ENCODE results near the gene CEP19.
A peak's percentile ranks its signal among the peaks of the same experiment; 100 is the strongest.
"Not testable (repeated sequence)": the region's sequence is repeated elsewhere in the genome, so short reads cannot be mapped to it uniquely, and the experiment has no call there.

CEP19 gene, protein sequence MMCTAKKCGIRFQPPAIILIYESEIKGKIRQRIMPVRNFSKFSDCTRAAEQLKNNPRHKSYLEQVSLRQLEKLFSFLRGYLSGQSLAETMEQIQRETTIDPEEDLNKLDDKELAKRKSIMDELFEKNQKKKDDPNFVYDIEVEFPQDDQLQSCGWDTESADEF

DNA sequence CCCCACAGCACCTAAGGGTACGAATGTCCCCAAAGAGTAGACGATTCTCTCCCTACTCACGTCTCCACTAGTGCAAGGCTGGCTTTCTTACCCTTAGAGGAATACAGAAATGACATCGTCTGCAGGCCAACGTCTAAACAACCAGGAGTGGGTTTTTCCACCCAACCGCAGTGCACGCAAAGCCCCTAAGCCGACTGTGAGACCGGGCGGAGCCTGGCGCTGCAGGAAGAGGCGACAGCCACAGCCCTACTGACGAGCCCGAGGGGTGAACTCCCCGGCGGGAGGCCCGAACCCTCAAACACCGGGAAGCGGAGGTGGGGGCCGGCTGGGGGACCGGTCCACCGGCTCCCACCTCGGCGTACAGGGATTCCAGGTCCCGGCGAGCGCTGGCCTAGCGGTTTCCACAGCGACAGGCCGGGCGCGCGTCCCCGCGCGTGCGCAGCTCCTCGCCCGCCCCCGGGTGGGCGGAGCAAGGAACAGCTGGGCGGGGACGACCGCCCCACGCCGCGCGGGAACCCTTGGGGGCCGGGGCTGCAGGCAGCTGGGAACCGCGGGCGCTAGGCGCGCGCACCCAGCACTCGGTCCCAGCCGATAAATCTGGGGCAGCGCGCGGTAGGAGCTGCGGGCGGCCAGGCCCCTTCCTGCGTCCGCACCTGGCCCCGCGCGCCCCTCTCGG lies at the start of gene CEP19, which contains the start of gene PIGX:
CEP19 (minus strand) TSS at position 413 of the 676 bp plus-strand sequence. CDS start 3,593 bp downstream, outside the sequence.
PIGX (plus strand) TSS at position 540 of the 676 bp plus-strand sequence.
- DNase-seq (ENCODE audit: low read depth in 2 of 2) = peak; percentile 77 to 79

DNA sequence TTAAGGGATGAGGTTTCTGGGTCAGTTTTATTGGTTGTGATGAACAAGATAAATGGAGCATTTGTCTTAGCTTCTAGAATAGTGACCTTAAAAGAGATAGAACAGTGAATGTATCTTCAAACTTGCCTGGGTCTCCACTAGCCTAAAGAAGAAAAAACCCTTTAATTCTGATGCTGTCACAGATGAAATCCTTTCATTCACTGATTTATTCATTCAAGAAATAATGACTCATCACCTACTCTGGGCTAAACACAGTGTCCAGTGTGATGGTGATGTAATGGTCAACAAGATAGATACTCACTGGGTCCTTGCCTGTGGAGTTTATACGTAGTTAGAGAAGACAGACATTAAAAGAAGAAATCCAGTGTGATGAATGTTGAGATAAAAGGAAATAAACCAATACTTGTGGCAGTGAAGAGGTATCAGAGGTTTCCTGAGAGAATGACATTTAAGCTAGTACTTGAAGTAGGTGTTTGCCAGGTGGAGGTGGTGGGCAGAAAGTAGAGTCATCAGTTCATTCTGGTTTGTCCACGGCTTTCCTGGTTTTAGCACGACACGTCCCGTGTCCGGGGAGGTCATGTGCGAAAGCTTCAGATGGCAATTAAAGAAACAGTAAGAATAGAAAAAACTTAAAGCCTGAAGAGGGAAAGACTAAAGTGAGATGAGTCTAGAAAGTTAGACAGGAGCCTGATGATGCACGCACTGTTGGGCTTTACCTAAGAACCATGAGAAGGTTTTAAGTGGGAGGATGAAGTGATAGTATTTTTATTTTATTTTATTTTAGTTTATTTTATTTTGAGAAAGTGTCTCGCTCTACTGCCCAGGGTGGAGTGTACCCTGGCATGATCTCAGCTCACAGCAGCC lies 46.1 kb upstream of the CEP19 start:
- DNase-seq (ENCODE audit: low read depth in 2 of 2) = no peak

DNA sequence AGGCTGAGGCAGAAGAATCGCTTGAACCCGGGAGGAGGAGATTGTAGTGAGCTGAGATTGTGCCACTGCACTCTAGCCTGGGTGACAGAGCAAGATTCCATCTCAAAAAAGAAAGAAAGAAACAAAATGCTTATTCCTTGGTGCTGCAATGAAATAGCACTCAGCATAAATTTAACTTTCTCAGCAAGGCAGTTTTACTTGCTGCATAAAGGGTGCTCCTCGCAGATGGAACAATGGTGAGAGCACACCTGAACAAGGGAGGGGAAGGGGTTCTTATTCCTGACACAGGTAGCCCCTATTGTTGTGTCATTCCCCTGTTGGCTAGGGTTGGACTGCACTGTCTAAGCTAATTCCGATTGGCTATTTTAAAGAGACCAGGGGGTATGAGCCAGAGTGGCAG lies 44.7 kb upstream of the CEP19 start:
- DNase-seq (ENCODE audit: low read depth in 2 of 2) = no peak

DNA sequence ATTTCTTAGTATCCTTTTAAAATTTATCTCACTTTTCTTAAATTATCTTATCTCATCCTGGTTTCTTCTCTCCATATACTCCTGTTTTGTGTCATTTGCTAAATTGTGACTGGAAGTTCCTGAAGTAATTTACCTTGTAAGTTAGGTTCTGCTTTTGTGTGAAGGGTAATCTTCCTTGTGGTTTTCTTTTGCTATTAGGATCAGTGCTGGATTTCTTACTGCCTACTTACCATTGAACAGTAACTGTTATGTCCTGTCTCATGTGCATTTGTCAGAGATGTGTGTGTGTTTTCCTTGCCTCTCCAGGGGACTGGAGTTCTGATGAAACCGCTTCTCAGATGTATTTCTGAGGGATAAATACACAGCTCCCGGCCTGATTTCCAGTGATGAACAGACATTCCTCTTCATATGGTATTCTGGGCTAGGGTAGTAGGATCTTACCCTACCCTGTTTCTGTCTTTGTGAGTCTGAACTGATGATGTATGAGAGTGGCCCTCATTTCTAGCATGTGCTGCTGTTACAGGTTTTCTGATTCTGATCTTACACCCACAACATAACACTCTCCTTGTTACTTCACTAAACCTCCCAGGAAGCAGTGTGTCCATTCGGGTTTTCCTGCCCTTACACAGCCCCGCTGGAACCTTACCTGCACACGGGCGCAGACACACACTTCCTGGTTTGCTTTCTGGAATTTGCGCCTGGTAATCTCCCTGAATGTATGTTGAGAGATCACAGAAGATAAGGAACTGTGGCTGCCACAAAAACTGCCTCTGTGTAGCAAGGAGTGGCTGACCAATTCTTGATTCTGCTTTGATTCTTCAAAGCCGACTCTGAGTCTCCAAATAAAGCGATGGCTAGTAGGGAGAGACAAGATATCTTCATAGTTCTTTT lies 42.3 kb upstream of the CEP19 start:
- DNase-seq (ENCODE audit: low read depth in 2 of 2) = no peak

DNA sequence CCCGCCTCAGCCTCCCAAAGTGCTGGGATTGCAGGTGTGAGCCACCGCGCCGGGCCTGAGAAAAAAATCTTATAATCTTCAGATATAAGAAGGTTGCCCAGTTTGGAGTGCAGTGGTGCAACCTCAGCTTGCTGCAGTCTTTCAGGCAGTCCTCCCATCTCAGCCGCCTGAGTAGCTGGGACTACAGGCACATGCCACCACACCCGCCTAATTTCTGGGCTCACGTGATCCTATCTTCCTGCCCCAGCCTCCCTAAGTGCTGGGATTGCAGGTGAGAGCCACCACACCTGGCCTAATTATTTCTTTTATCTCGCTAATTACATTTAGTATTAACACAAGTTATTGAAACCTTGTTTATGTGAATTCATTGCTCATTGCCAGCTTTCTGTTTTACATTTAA lies 41.2 kb upstream of the CEP19 start:
- DNase-seq (ENCODE audit: low read depth in 2 of 2) = no peak

DNA sequence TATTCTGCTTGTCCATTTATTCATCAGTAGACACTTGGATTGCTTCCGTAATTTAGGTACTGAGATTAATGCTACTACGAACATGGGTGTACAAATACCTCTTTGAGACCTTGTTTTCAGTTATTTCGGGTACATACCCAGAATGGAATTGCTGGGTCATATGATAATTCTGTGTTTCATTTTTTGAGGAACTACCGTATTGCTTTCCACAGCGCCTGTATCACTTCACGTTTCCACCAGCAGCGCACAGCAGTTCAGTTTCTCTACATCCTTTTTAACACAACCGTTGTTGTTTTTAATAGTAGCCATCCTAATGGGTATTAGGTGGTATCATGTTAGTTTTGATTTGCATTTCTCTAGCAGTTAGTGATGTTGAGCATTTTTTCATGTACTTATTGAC lies 37.1 kb upstream of the CEP19 start:
- no peak for DNase-seq (ENCODE audit: low read depth in 2 of 2)

DNA sequence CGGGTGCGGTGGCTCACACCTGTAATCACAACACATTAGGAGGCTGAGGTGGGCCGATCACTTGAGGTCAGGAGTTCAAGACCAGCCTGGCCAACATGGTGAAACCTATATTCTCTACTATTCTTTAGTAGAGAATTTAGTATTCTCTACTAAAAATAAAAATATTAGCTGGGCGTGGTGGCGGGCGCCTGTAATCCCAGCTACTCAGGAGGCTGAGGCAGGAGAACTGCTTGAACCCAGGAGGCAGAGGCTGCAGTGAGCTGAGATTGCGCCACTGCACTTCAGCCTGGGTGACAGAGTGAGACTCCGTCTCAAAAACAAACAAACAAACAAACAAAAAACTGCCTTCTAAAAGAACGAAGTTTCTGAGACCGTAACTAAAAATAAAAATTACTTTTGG lies 31.5 kb upstream of the CEP19 start:
- not testable (repeated sequence) for DNase-seq (ENCODE audit: low read depth in 2 of 2)

DNA sequence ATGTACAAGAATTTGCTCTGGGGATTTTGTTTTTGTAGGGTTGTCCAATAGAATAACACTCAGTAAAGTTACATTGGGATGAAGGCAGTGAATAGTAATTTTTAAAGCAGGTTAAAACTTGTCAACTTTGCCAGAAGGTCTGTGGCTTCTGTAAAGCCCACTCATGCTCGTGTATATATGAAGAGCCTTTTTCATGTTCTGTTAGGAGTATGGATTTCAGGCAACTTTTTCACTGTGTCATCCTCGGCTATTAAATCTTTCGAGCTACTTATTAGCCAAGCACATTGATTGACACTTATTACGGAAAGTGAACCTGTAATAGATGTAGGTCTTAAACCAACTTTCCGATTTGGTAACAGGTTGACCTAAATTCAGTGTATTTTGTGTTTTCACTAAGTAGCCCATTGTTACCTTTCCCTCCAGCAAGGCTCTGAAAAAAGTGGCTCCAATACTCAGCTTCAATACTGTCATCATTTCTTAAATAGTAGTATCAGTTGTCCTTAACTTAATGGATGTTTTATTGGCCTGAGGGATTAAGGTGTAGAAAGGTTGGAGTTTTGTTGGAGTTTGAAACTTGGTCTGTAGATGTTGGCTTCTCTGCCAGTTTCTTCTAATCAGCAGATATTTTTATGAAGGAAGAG lies 29.3 kb upstream of the CEP19 start:
- no peak for DNase-seq (ENCODE audit: low read depth in 2 of 2)

DNA sequence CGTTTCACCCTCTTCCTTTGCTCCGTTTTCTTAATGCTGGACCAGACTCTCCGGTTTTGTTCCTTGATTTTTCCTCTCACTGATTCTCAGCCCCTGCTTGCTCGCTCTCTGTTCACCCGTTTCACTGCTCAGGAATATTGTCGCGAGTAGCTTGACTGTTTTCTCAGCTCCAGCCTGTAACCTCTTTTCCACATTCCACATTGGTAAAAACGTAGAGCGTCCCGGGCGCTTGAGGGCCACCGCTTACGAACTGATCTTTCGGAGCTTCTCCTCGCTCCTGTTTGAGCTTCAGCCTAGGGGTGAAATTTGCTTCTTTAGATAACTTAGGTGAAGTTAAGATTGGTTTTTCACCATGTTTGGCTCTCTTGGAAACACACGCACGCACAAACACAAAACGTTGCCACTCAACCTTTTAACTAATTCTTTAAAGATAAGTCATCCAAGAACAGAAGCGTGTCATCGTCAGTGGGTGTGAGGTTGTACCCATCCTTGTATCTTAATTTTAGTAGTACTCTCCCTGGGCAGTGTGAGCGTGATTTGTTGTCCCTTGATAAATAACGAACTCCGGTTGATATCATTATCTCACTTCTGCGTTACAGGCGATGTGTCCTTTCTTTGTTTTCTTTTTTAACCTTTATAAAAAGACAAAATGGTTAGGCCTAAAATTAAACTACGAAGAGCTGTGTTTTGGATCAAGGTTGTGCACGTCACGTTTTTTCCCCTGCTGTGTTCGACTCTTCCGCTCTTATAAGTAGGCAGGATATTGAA lies 28.6 kb upstream of the CEP19 start:
- peak in 1 of 2 donors; percentile 15 for DNase-seq (ENCODE audit: low read depth in 2 of 2)

DNA sequence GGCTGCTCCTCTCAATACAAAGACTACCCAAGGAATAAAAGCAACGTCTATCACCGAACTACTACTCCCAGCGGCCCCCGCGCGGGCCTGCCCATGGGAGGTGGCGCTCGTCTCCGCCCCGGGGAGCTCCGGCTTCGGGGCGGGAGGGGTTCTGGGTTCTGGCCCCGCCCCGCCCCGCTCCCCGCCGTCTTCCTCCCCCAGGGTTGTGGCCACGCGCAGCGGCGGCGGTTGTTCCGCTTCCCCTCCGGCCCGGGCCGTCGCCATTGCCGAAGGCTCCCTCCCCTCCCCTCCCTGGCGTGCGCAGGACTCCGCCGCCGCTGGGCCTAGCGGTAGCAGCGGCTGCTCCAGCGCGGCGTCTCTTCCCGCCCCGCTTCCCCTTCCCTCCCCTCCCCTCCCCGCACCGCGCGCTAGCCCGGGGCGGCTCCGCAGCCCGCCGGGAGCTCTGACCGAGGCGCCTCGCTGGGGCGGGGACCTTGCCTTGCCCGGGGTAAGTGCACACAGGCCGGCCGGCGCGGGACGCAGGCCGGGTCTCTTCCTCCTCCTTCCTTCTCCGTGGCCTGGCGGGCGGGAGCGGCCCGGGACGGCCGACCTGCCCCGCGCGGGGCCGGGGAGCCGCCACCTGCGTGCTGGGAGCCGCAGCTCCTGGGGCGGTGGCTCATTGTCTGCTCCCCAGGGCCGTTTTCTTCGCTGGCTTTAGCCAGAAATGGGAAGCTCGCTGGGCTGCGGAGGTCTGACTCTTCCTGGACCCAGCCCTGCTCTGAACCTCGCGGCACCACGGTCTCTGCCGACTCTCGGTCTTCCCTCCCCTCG lies 27.8 kb upstream of the CEP19 start, which contains the start of gene PAK2:
PAK2 (plus strand) TSS at position 187 of the 810 bp plus-strand sequence. CDS start 42,790 bp downstream, outside the sequence.
- peak; percentile 84 to 86 for DNase-seq (ENCODE audit: low read depth in 2 of 2)

DNA sequence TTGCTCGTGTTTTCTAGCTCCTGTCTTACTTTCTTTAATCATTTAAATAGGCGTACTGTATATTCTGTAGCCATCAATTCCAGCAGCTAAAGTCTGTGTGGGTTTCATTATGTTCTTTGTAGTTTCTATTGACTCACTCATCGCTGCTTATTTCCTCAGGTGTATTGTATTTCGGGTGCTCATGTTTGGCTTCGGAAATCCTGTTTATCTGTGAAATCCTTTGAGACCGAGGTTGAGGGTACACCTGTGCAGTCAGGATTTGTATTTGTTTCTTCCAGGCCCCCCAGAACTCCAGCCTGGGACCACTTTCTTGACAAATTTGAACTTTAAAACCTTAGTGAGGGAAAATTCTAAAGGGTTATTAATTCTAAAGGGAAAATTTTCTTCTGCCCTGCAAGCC lies 25.6 kb upstream of the CEP19 start:
- no peak for DNase-seq (ENCODE audit: low read depth in 2 of 2)

DNA sequence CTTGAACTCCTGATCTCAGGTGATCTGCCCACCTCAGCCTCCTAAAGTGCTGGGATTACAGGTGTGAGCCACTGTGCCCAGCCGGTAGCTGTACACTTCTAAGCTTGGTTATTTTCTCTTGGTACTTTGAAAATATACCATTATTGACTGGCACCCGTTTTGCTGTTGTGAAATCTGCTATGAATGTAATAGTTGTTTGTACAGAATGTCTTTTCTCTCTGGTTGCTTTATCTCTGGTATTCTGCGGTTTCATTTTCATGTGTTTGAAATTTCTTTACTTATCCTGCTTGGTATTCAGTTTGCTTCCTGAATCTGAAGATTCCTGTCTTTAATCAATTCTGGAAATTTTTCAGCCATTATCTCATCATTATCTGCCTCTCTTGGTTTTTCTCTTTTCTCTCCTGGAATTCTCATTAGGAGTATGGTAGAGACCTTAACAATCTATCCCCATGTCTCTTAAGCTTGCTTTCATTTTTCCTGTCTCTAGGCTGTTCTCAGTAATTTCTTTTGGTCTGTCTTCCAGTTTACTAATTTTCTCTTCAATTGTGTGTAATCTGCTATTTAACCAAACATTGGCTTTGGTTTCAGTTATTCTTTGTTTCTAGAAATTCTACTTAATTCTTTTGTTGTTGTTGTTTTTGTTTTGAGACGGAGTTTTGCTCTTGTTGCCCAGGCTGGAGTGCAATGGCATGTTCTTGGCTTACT lies 24.8 kb upstream of the CEP19 start:
- no peak for DNase-seq (ENCODE audit: low read depth in 2 of 2)

DNA sequence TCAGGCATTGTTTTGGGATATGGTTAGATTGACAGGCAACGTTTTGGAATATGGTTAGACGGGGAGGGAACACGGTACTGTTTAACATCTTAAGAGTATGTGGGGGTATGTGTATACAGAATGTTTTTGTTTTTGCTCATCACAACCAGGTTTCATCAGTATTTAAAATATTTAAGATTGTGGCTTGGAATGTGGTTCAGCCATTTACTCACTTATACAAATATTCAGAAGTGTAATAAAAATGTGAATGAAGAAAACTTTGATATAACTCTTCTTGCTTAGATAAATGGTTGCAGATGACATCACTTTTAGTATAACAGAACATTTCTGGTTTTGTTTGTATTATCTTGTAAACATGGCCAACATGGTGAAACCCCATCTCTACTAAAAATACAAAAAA lies 23.7 kb upstream of the CEP19 start:
- DNase-seq (ENCODE audit: low read depth in 2 of 2) = no peak

DNA sequence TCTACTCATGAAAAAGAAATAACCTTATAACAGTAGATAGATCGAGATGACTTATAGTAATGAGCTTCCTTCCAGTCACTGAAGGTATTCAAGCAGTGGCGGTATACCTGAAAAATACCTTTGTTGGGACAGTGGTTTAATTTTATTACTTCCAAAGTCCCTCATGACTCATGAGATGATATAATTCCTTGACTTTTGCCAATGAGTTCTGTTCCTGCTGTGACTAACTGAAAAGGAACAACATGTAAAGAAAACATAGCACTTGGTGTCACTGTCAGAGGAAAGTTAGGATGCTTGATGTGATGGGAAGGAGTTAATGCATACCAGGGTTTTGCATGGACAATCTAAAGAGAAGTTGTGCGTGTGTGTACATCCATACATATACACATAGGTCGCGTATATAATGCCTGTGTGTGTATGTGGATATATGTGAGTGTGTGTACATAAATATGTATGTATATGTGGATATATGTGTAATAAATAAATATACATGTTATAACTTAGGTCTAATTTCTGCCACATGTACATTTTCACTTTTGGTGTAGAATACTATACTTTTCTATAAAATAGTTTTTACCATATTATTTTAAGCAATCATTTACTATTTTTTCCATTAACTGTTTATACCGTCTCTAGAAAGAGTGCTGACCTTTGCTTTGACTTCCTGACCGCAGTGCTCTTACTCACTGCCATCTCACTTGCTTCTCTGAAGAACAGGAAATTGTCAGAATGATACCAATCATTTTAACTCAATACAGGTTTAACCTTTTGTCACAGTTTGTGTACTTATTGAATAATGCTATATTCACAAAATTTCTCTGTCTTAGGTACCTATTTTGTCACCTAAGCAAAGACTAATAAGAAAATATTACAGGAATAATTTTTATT lies 15.0 kb upstream of the CEP19 start:
- DNase-seq (ENCODE audit: low read depth in 2 of 2) = no peak

DNA sequence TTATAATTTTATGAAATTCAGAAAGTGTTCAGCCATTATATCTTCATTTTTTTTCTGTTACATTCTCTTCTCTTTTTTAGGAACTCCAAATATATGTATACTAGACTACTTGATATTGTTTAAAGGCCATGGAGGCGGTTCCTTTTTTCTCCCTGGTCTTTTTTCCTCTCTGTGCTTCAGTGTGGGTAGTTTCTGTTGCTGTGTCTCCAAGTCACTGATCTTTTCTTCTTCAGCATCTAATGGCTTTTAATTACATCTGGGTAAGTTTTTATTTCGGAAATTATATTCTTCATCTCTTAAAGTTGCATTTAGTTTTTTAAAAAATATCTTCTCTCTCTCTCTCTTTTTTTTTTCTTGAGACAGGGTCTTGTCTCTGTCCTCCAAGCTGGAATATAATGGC lies 9.0 kb upstream of the CEP19 start:
- DNase-seq (ENCODE audit: low read depth in 2 of 2) = no peak

DNA sequence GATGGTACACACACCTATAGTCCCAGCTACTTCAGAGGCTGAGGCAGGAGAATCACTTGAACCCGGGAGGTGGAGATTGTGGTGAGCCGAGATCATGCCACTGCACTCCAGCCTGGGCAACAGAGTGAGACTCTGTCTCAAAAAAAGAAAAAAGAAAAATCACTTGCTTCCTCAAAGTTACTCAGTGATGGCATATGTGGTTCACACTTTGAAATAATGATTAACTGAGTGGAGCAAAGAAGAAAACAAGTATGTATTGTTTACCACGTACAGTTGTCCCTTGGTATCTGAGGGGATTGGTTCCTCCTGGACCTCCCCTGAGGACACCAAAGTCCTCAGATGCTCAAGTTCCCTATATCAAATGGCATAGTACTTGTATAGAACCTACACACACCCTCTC lies 5.1 kb upstream of the CEP19 start:
- DNase-seq (ENCODE audit: low read depth in 2 of 2) = not testable (repeated sequence)

DNA sequence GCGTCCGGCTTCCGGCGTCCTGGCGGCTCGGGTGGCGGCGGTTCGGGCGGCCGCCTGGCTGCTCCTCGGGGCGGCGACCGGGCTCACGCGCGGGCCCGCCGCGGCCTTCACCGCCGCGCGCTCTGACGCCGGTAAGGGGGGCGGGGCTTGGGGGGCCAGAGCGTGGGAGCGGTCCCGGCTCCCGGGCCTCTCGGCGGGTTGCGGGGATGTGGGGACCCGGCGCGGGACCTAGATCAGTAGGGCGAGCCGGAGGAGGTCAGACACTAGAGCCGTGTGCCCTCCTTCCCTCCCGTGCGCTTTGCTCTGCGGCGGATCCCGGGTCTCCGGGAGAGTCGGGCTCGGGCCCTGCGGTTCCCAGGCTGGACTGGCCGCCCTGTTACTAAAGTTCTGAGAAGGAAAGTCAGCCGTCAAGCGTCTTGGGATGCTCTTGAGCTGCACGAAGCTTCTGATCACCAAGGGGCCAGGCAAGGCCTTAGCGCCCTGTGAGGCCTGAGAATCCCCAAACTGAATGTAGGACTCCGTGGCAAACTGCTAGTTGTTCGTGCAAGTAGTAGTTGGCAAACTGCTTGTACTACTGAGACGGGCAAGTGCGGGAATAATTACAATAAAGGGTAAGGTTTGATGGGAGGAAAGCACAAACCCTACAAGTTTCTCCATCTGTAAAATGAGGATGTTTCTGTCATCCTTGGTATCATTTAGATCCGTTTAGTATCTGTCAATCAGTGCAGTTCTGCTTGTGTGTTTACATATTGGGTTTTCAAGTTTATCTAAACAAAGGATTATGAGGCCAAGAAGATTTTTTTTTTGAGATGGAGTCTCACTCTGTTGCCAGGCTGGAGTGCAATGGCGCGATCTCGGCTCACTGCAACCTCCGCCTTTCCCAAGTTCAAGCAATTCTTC lies 714 bp upstream of the CEP19 start:
- DNase-seq (ENCODE audit: low read depth in 2 of 2) = peak; percentile 55 to 60
